ENCODE results near the gene RCL1. TPM values are rescaled to one million over a fixed set of nuclear protein-coding genes. Genes with fewer than 3 reads are reported as not detected.
A peak's percentile ranks its signal among the peaks of the same experiment; 100 is the strongest.

The RCL1 gene
- total and polyA plus RNA-seq, 2 of the 13 experiments (the other 11 are each of a cell fraction or from before 2014, with no cell fraction given) = 22.3 to 31.6 TPM

- no peak for TF ChIP-seq SOX13 (IDR thresholded peaks at IDR 0.05)
- peak in 1 of 2 experiments; percentile 56; a peak in 2 of 4 replicates for TF ChIP-seq SOX13 (CRISPR knock-in tag; conservative IDR thresholded peaks at IDR 0.05 in 1 of 2, IDR thresholded peaks at IDR 0.05 in 1 of 2)
- no peak for TF ChIP-seq ZKSCAN5 (CRISPR knock-in tag; IDR thresholded peaks at IDR 0.05)
- no peak for TF ChIP-seq ZNF619 (CRISPR knock-in tag; IDR thresholded peaks at IDR 0.05)
- peak; percentile 31; the same call in 1 of the 2 replicates for TF ChIP-seq HOMEZ (CRISPR knock-in tag; IDR thresholded peaks at IDR 0.05; ENCODE audit: low read depth)
- TF ChIP-seq POGZ (CRISPR knock-in tag; IDR thresholded peaks at IDR 0.05) = 0 out of 2 replicates have a peak, but pooled peaks have one; percentile 20
- TF ChIP-seq ARID3A (IDR thresholded peaks at IDR 0.05; ENCODE audit: low read depth, low read length) = 0 out of 2 replicates have a peak, but pooled peaks have one; percentile 22
- 0 out of 2 replicates have a peak, but pooled peaks have one; percentile 26 for TF ChIP-seq CREM (IDR thresholded peaks at IDR 0.05)
- no peak for TF ChIP-seq CREM (CRISPR knock-in tag; IDR thresholded peaks at IDR 0.05)
- TF ChIP-seq TEAD3 (CRISPR knock-in tag; optimal IDR thresholded peaks at IDR 0.05; ENCODE audit: borderline replicate concordance) = peak; percentile 42
- TF ChIP-seq MAX (IDR thresholded peaks at IDR 0.05) = 0 out of 2 replicates have a peak, but pooled peaks have one; percentile 17
- no peak for TF ChIP-seq LCORL (IDR thresholded peaks at IDR 0.05)
- TF ChIP-seq LCORL (CRISPR knock-in tag; IDR thresholded peaks at IDR 0.05) = peak; percentile 58; the same call in 1 of the 2 replicates
- peak; percentile 52 for TF ChIP-seq CTCF (CRISPR knock-in tag; IDR thresholded peaks at IDR 0.05)
- TF ChIP-seq SOX6 (IDR thresholded peaks at IDR 0.05) = no peak
- TF ChIP-seq SOX6 (CRISPR knock-in tag; IDR thresholded peaks at IDR 0.05) = peak; percentile 74
- TF ChIP-seq ZMYM4 (CRISPR knock-in tag; IDR thresholded peaks at IDR 0.05) = peak; percentile 38; the same call in 1 of the 2 replicates
- peak; percentile 47; the same call in 1 of the 2 replicates for TF ChIP-seq NCOR1 (IDR thresholded peaks at IDR 0.05; ENCODE audit: borderline replicate concordance, low read length)
These were observed 56.6 kb downstream of the RCL1 start (continued) for GRCh38 chr9:4849369-4849768.

All from HepG2 (cell line).